ENCODE measurements around the gene PPP2R3B.
A peak's percentile ranks its signal among the peaks of the same experiment; 100 is the strongest.

The PPP2R3B gene

DNA sequence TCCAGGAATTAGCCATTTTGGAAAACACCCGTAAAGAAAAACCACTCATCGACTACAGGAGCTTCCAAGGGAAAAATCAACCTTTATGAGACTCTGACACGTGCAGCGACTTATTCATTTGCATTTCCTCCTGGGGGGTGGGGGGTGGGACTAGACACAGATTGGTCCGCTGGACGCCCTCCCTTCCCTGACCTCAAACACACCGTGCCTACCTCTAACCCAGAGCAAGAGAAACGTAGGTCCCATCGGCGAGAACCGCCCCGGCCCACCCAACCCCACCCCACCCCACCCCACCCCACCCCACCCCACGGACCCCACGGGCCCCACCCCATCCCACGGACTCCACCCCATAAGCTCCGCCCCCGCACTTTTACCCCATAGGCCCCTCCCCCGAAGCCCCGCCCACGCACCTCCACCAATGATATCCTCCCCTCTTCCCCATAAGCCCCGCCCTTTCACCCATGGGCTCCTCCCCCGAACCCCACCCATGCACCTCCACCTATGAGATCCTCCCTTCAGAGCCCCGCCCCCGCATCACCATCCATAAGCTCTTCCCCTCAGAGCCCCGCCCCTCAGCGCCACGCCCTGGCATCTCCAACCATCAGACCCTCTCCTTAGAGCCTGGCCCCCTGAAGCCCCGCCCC lies 69.2 kb downstream of the PPP2R3B start:
- no peak overlapping the region for H4K91ac ChIP-seq (ENCODE audit: low read length)
- peaks cover 29% of the 10 kb centered on the region for H3K79me1 ChIP-seq (replicated peaks; ENCODE audit: low read length, poor library complexity, severe bottlenecking)
- no peaks in the 10 kb centered on the region for H3K9me3 ChIP-seq (ENCODE audit: control insufficient read depth, low read length)
- H3K4me2 ChIP-seq (ENCODE audit: low read length, poor library complexity, severe bottlenecking) = peak overlapping the region; percentile 27
- peak overlapping the region; percentile 36 for H3K9ac ChIP-seq (ENCODE audit: low read length)
- no peak overlapping the region for H2AFZ ChIP-seq (ENCODE audit: low read depth, low read length)
- no peak overlapping the region for H3K23ac ChIP-seq (ENCODE audit: low read length in 2 of 2)
- H3K4ac ChIP-seq (ENCODE audit: low read depth in 1 of 2, low read length in 2 of 2) = no peak overlapping the region
- WGBS = 8% methylated on average over 14 of the region's 28 CpGs
- H4K8ac ChIP-seq (ENCODE audit: low read length) = peak overlapping the region; percentile 69
- H3K4me3 ChIP-seq (ENCODE audit: insufficient read depth in 1 of 2, low read depth in 1 of 2, low read length in 2 of 2) = peak overlapping the region; percentile 34 to 81
- H2BK120ac ChIP-seq (ENCODE audit: low read depth, low read length) = no peak overlapping the region
- peaks cover 18% of the 10 kb centered on the region for H3K4me1 ChIP-seq (ENCODE audit: control insufficient read depth, insufficient read depth, low read depth, low read length)
- H3K27me3 ChIP-seq (ENCODE audit: control insufficient read depth in 1 of 2, insufficient read depth in 1 of 2, low read length in 2 of 2) = no peaks in the 10 kb centered on the region
- H3K14ac ChIP-seq (ENCODE audit: low read length in 2 of 2) = no peak overlapping the region
- DNase-seq = no peak
- H2BK12ac ChIP-seq (ENCODE audit: low read length in 2 of 2) = no peak overlapping the region
- H3K36me3 ChIP-seq (ENCODE audit: control insufficient read depth in 1 of 2, insufficient read depth in 2 of 2, low read depth in 1 of 2, low read length in 2 of 2) = peaks cover 31 to 42% of the 10 kb centered on the region in 2 experiments
- no peak overlapping the region for H2BK5ac ChIP-seq (ENCODE audit: low read depth, low read length, poor library complexity, severe bottlenecking)
- H2BK15ac ChIP-seq (ENCODE audit: low read depth, poor library complexity, severe bottlenecking) = no peak overlapping the region
- H3K27ac ChIP-seq (ENCODE audit: low read length, poor library complexity, severe bottlenecking) = no peak overlapping the region
- peak overlapping the region in 1 of 2 experiments; percentile 50 for H3K18ac ChIP-seq (ENCODE audit: low read depth in 1 of 2, low read length in 2 of 2)
- H2AK5ac ChIP-seq (ENCODE audit: low read length, severe bottlenecking) = no peak overlapping the region

DNA sequence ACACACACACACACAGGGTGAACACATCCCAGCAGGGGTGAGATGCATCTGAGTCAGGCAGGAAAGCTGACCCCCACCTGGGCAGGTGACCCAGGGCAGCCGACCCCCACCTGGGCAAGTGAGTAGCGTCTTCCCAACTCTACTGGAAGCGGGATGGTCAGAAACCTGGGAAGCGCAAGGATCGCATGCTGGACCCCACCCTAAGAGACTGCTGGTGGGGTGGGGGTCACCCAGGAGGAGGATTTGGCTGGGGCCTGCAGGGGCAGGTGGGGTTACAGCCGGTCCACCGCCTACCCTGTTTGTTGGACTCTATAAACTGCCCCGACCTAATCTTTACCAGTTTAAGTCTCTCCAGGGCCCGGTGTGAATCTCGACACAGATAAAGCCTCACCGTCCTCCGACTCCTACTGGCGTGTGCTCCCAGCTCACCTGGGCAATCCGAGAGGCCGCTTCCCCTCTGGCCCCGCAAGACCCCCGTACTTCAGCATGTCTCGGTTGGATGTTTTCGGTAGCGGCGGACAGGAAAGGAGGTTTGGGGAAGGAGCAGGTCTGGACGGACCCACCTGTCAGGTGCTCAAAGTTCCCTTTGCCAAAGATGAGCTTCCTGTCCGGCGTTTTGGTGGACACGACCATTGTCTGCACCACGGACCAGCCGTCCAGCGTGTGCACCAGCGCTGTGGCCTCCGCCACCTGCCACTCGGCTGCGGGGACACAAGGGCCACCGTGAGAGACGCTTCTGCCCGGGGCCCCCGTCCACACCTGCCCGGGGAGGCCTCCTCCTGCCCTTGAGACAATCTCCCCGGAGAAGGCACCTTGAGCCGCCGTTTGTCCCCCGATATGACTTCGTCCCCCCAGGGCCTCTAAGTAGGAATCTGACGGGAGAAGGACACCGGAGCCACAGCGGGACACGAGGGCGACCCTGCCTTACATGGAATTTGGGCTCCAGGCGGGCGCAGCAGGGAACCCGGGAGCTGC lies 70.1 kb downstream of the PPP2R3B start:
- Histone ChIP-seq H3K4me3 (ENCODE audit: insufficient read depth in 1 of 2, low read depth in 1 of 2, low read length in 2 of 2) (no peak overlapping the region), H4K8ac (ENCODE audit: low read length) (no peak overlapping the region), H3K4me2 (ENCODE audit: low read length, poor library complexity, severe bottlenecking) (no peak overlapping the region), H3K9ac (ENCODE audit: low read length) (no peak overlapping the region), H3K27me3 (ENCODE audit: control insufficient read depth in 1 of 2, insufficient read depth in 1 of 2, low read length in 2 of 2) (no peaks in the 10 kb centered on the region), H3K9me3 (ENCODE audit: control insufficient read depth, low read length) (no peaks in the 10 kb centered on the region), H2BK120ac (ENCODE audit: low read depth, low read length) (no peak overlapping the region), H3K14ac (ENCODE audit: low read length in 2 of 2) (no peak overlapping the region), H3K4ac (ENCODE audit: low read depth in 1 of 2, low read length in 2 of 2) (no peak overlapping the region), H3K18ac (ENCODE audit: low read depth in 1 of 2, low read length in 2 of 2) (no peak overlapping the region), H2AK5ac (ENCODE audit: low read length, severe bottlenecking) (peak overlapping the region; percentile 53), H2BK12ac (ENCODE audit: low read length in 2 of 2) (no peak overlapping the region), H3K36me3 (ENCODE audit: control insufficient read depth in 1 of 2, insufficient read depth in 2 of 2, low read depth in 1 of 2, low read length in 2 of 2) (peaks cover 40 to 51% of the 10 kb centered on the region in 2 experiments), H4K91ac (ENCODE audit: low read length) (no peak overlapping the region), H2AFZ (ENCODE audit: low read depth, low read length) (no peak overlapping the region), H3K4me1 (ENCODE audit: control insufficient read depth, insufficient read depth, low read depth, low read length) (peaks cover 18% of the 10 kb centered on the region), H2BK15ac (ENCODE audit: low read depth, poor library complexity, severe bottlenecking) (peak overlapping the region; percentile 33), H3K79me1 (replicated peaks; ENCODE audit: low read length, poor library complexity, severe bottlenecking) (peaks cover 36% of the 10 kb centered on the region), H2BK5ac (ENCODE audit: low read depth, low read length, poor library complexity, severe bottlenecking) (no peak overlapping the region), H3K23ac (ENCODE audit: low read length in 2 of 2) (no peak overlapping the region), H3K27ac (ENCODE audit: low read length, poor library complexity, severe bottlenecking) (no peak overlapping the region)
- no peak for DNase-seq
- 97% methylated on average over 50 of the region's 50 CpGs for WGBS

DNA sequence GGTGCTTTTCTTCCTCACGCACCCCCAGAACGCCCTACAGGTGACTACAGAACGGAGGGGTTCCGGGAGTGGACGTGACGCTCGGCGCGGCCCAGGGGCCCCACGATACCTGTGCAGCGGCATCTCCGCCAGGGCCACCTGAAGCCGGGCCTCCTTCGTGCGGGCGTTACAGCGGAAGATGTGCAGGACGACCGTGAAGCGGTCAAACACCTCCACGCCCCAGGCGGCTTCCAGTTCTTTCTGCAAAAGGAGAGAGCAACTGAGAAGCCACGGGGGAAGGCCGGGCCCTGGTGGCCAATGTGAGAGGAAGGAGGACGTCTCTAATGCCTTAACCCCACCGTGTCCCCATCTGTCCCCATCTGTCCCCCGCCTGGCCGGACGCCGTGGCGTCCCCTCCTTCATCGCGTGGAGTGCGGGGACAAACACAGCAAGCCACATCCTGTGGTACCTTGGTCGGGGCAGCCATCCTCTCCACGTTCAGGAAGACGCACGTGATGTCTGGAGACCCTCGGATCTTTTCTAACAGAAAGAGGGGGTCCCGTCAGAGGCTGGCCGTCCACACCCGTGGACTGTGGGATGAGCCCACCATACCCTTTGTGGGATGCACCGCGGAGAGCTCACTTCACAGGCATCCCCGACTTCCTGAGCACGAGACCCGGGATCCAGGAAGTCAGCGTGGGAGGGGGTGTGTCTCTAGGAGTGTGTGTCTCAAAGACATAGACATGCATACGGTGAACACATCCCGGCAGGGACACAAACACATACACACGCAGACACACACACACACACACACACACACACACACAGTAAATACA lies 71.7 kb downstream of the PPP2R3B start:
- H2BK5ac ChIP-seq (ENCODE audit: low read depth, low read length, poor library complexity, severe bottlenecking) = no peak overlapping the region
- no peak overlapping the region for H3K4ac ChIP-seq (ENCODE audit: low read depth in 1 of 2, low read length in 2 of 2)
- no peak overlapping the region for H3K4me2 ChIP-seq (ENCODE audit: low read length, poor library complexity, severe bottlenecking)
- H3K9me3 ChIP-seq (ENCODE audit: control insufficient read depth, low read length) = no peaks in the 10 kb centered on the region
- H3K27me3 ChIP-seq (ENCODE audit: control insufficient read depth in 1 of 2, insufficient read depth in 1 of 2, low read length in 2 of 2) = no peaks in the 10 kb centered on the region
- no peak overlapping the region for H2BK15ac ChIP-seq (ENCODE audit: low read depth, poor library complexity, severe bottlenecking)
- no peak overlapping the region for H2BK12ac ChIP-seq (ENCODE audit: low read length in 2 of 2)
- WGBS = 92% methylated on average over 41 of the region's 51 CpGs
- DNase-seq = no peak
- H2AK5ac ChIP-seq (ENCODE audit: low read length, severe bottlenecking) = no peak overlapping the region
- H2AFZ ChIP-seq (ENCODE audit: low read depth, low read length) = no peak overlapping the region
- H2BK120ac ChIP-seq (ENCODE audit: low read depth, low read length) = no peak overlapping the region
- H3K27ac ChIP-seq (ENCODE audit: low read length, poor library complexity, severe bottlenecking) = no peak overlapping the region
- H4K91ac ChIP-seq (ENCODE audit: low read length) = peak overlapping the region; percentile 35
- H3K79me1 ChIP-seq (replicated peaks; ENCODE audit: low read length, poor library complexity, severe bottlenecking) = peaks cover 33% of the 10 kb centered on the region
- no peak overlapping the region for H3K9ac ChIP-seq (ENCODE audit: low read length)
- H3K18ac ChIP-seq (ENCODE audit: low read depth in 1 of 2, low read length in 2 of 2) = no peak overlapping the region
- peaks cover 50 to 64% of the 10 kb centered on the region in 2 experiments for H3K36me3 ChIP-seq (ENCODE audit: control insufficient read depth in 1 of 2, insufficient read depth in 2 of 2, low read depth in 1 of 2, low read length in 2 of 2)
- H4K8ac ChIP-seq (ENCODE audit: low read length) = no peak overlapping the region
- H3K4me3 ChIP-seq (ENCODE audit: insufficient read depth in 1 of 2, low read depth in 1 of 2, low read length in 2 of 2) = no peak overlapping the region
- H3K23ac ChIP-seq (ENCODE audit: low read length in 2 of 2) = no peak overlapping the region
- no peak overlapping the region for H3K14ac ChIP-seq (ENCODE audit: low read length in 2 of 2)
- peaks cover 9% of the 10 kb centered on the region for H3K4me1 ChIP-seq (ENCODE audit: control insufficient read depth, insufficient read depth, low read depth, low read length)

Measured in mesenchymal stem cell (in vitro differentiated cells and primary cell).